BLaER1 (cell line): ENCODE data around the gene FAM209A.
"Not testable (repeated sequence)": the region's sequence is repeated elsewhere in the genome, so short reads cannot be mapped to it uniquely, and the experiment has no call there.

Source experiments
- H3K27ac ChIP-seq: shearing (Covaris generic); formaldehyde crosslinking; 2 replicates; pipeline ENCODE4 v1.8.1; 2022
- H3K27me3 ChIP-seq: shearing (Covaris generic); formaldehyde crosslinking; 2 replicates; pipeline ENCODE4 v1.8.1; 2022
- H3K36me3 ChIP-seq: shearing (Covaris generic); formaldehyde crosslinking; 2 replicates; pipeline ENCODE4 v1.8.1; 2022
- H3K4me1 ChIP-seq: shearing (Covaris generic); formaldehyde crosslinking; 2 replicates; pipeline ENCODE4 v1.8.1; 2022
- H3K4me2 ChIP-seq: shearing (Covaris generic); formaldehyde crosslinking; 2 replicates; pipeline ENCODE4 v1.8.1; 2022
- H3K4me3 ChIP-seq: shearing (Covaris generic); formaldehyde crosslinking; 2 replicates; pipeline ENCODE4 v1.8.1; 2022
- H3K9ac ChIP-seq: shearing (Covaris generic); formaldehyde crosslinking; 2 replicates; pipeline ENCODE4 v1.8.1; 2022
- H3K9me3 ChIP-seq: shearing (Covaris generic); formaldehyde crosslinking; 2 replicates; pipeline ENCODE4 v1.8.1; 2022
- H4K20me1 ChIP-seq: shearing (Covaris generic); formaldehyde crosslinking; 2 replicates; pipeline ENCODE4 v1.8.1; 2022
- Cebpa-rat ChIP-seq: shearing (Covaris generic); IDR thresholded peaks from 2 replicates; pipeline ENCODE4 v1.8.1; 2022

The FAM209A gene

GRCh38 chr20:56524444-56524843, at the start of gene FAM209A:
TSS of gene FAM209A (plus strand) at chr20:56524744. CDS start at chr20:56524809, 65 bp downstream.
- not testable (repeated sequence) for H3K27ac ChIP-seq, H3K4me3 ChIP-seq, H3K4me1 ChIP-seq, H3K4me2 ChIP-seq, H3K9ac ChIP-seq, H4K20me1 ChIP-seq, H3K27me3 ChIP-seq
- Histone ChIP-seq H3K9me3 (peaks cover 30% of the 10 kb centered on the region), H3K36me3 (peaks cover 29% of the 10 kb centered on the region)

GRCh38 chr20:56483970-56484369, 40.6 kb upstream of the FAM209A start:
- no peak overlapping the region for H3K9ac ChIP-seq
- TF ChIP-seq Cebpa-rat, result no peak
- peak overlapping the region; percentile 52 for H3K4me2 ChIP-seq
- H3K9me3 ChIP-seq, result no peaks in the 10 kb centered on the region
- no peaks in the 10 kb centered on the region for H3K27me3 ChIP-seq
- peaks cover 17% of the 10 kb centered on the region for H3K4me1 ChIP-seq
- peaks cover 42% of the 10 kb centered on the region; the same call in 1 of the 2 replicates for H4K20me1 ChIP-seq
- H3K27ac ChIP-seq, result 0 out of 2 replicates have a peak overlapping the region, but pooled peaks have one; percentile 38
- H3K4me3 ChIP-seq, result no peak overlapping the region
- peaks cover 95% of the 10 kb centered on the region for H3K36me3 ChIP-seq

- H3K9me3 ChIP-seq, result no peaks in the 10 kb centered on the region
- no peak overlapping the region for H3K4me3 ChIP-seq
- no peak for TF ChIP-seq Cebpa-rat
- H3K9ac ChIP-seq, result no peak overlapping the region
- no peaks in the 10 kb centered on the region for H3K27me3 ChIP-seq
- H4K20me1 ChIP-seq, result peaks cover 62% of the 10 kb centered on the region
- H3K4me1 ChIP-seq, result peaks cover 17% of the 10 kb centered on the region
- peaks cover 95% of the 10 kb centered on the region for H3K36me3 ChIP-seq
- no peak overlapping the region for H3K4me2 ChIP-seq
- H3K27ac ChIP-seq, result no peak overlapping the region
These were observed 37.3 kb upstream of the FAM209A start for GRCh38 chr20:56487216-56487615.

- H3K27me3 ChIP-seq, result no peaks in the 10 kb centered on the region
- no peak for TF ChIP-seq Cebpa-rat
- H3K9me3 ChIP-seq, result no peaks in the 10 kb centered on the region
- H3K36me3 ChIP-seq, result peaks cover 96% of the 10 kb centered on the region
- no peak overlapping the region for H3K9ac ChIP-seq
- H3K27ac ChIP-seq, result no peak overlapping the region
- H4K20me1 ChIP-seq, result peaks cover 73% of the 10 kb centered on the region
- no peak overlapping the region for H3K4me3 ChIP-seq
- no peak overlapping the region for H3K4me2 ChIP-seq
- H3K4me1 ChIP-seq, result peaks cover 10% of the 10 kb centered on the region
These were observed 36.0 kb upstream of the FAM209A start for GRCh38 chr20:56488566-56488965.

- no peak for TF ChIP-seq Cebpa-rat
- Histone ChIP-seq H3K4me3 (no peak overlapping the region), H3K36me3 (peaks cover 65% of the 10 kb centered on the region)
These were observed 23.4 kb upstream of the FAM209A start for GRCh38 chr20:56501116-56501515.

GRCh38 chr20:56503916-56504315, 20.6 kb upstream of the FAM209A start:
- H3K4me2 ChIP-seq, result no peak overlapping the region
- no peaks in the 10 kb centered on the region for H3K9me3 ChIP-seq
- H3K4me1 ChIP-seq, result peaks cover 4% of the 10 kb centered on the region; the same call in 1 of the 2 replicates
- peaks cover 19% of the 10 kb centered on the region for H4K20me1 ChIP-seq
- no peaks in the 10 kb centered on the region for H3K27me3 ChIP-seq
- no peak overlapping the region for H3K27ac ChIP-seq
- peaks cover 54% of the 10 kb centered on the region for H3K36me3 ChIP-seq
- H3K4me3 ChIP-seq, result no peak overlapping the region
- TF ChIP-seq Cebpa-rat, result no peak
- no peak overlapping the region for H3K9ac ChIP-seq

More at GRCh38 chr20:56501116-56501515, 23.4 kb upstream of the FAM209A start:
- Histone ChIP-seq H3K27ac (no peak overlapping the region), H3K4me1 (peaks cover 4% of the 10 kb centered on the region; the same call in 1 of the 2 replicates), H3K27me3 (no peaks in the 10 kb centered on the region), H3K9ac (no peak overlapping the region), H4K20me1 (peaks cover 12% of the 10 kb centered on the region; the same call in 1 of the 2 replicates), H3K9me3 (peaks cover 6% of the 10 kb centered on the region; the same call in 1 of the 2 replicates), H3K4me2 (no peak overlapping the region)

GRCh38 chr20:56504373-56505005, 20.1 kb upstream of the FAM209A start:
- H3K27me3 ChIP-seq, result no peaks in the 10 kb centered on the region
- H3K4me2 ChIP-seq, result no peak overlapping the region
- no peaks in the 10 kb centered on the region for H3K9me3 ChIP-seq
- H3K4me1 ChIP-seq, result peaks cover 4% of the 10 kb centered on the region; the same call in 1 of the 2 replicates
- TF ChIP-seq Cebpa-rat, result no peak
- H4K20me1 ChIP-seq, result peaks cover 24% of the 10 kb centered on the region
- H3K9ac ChIP-seq, result no peak overlapping the region
- H3K4me3 ChIP-seq, result no peak overlapping the region
- H3K36me3 ChIP-seq, result peaks cover 54% of the 10 kb centered on the region
- H3K27ac ChIP-seq, result no peak overlapping the region

GRCh38 chr20:56506103-56506502, 18.4 kb upstream of the FAM209A start:
- Histone ChIP-seq H3K4me2 (no peak overlapping the region), H3K9ac (no peak overlapping the region), H4K20me1 (peaks cover 30% of the 10 kb centered on the region), H3K27ac (no peak overlapping the region), H3K9me3 (no peaks in the 10 kb centered on the region), H3K36me3 (peaks cover 45% of the 10 kb centered on the region), H3K27me3 (no peaks in the 10 kb centered on the region), H3K4me1 (no peaks in the 10 kb centered on the region), H3K4me3 (no peak overlapping the region)
- TF ChIP-seq Cebpa-rat, result no peak

GRCh38 chr20:56511926-56512325, 12.6 kb upstream of the FAM209A start:
- peaks cover 25% of the 10 kb centered on the region for H4K20me1 ChIP-seq
- no peaks in the 10 kb centered on the region for H3K4me1 ChIP-seq
- no peak overlapping the region for H3K4me3 ChIP-seq
- H3K36me3 ChIP-seq, result peaks cover 67% of the 10 kb centered on the region
- no peak overlapping the region for H3K4me2 ChIP-seq
- no peaks in the 10 kb centered on the region for H3K27me3 ChIP-seq
- no peaks in the 10 kb centered on the region for H3K9me3 ChIP-seq
- no peak overlapping the region for H3K27ac ChIP-seq
- TF ChIP-seq Cebpa-rat, result no peak
- H3K9ac ChIP-seq, result no peak overlapping the region

- Histone ChIP-seq H3K4me1 (no peaks in the 10 kb centered on the region), H3K9me3 (peaks cover 9% of the 10 kb centered on the region), H3K27me3 (no peaks in the 10 kb centered on the region), H4K20me1 (peaks cover 19% of the 10 kb centered on the region; the same call in 1 of the 2 replicates), H3K4me2 (no peak overlapping the region), H3K9ac (no peak overlapping the region), H3K27ac (no peak overlapping the region), H3K36me3 (peaks cover 72% of the 10 kb centered on the region), H3K4me3 (no peak overlapping the region)
- TF ChIP-seq Cebpa-rat, result no peak
These were observed 11.1 kb upstream of the FAM209A start for GRCh38 chr20:56513161-56514150.
